GM12872 (cell line): Measurements from ENCODE around the gene GLRX5.
A peak's percentile ranks its signal among the peaks of the same experiment; 100 is the strongest.

Source experiments
- TF ChIP-seq, protein P1 (sequence below): IDR thresholded peaks from 3 replicates; pipeline ENCODE4 v1.5.1; 2011; ENCODE audit warnings: low read depth, mild to moderate bottlenecking, low read length, moderate library complexity; ENCODE audit not compliant: insufficient read depth

The GLRX5 gene

DNA sequence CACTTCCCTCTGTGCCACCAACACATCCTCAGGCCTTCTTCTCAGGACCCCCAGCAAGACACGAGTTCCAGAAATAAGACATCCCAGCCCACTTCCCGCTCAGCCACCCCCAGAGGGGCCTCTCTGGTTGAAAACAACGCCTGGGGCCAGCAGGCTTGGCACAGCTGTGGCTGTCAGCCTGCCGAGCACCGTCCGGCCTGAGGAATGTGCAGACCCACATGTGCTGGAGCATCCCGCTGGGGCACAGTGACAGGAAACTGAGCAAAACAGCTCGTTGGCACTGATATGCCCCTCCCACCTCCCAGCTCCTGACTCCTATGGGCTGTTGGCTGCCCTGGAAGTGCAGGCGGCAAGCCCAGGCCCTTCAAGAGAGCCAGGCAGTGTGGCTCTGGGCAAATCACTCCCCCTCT, 19.8 kb upstream of the GLRX5 start:
- TF ChIP-seq, protein P1, sequence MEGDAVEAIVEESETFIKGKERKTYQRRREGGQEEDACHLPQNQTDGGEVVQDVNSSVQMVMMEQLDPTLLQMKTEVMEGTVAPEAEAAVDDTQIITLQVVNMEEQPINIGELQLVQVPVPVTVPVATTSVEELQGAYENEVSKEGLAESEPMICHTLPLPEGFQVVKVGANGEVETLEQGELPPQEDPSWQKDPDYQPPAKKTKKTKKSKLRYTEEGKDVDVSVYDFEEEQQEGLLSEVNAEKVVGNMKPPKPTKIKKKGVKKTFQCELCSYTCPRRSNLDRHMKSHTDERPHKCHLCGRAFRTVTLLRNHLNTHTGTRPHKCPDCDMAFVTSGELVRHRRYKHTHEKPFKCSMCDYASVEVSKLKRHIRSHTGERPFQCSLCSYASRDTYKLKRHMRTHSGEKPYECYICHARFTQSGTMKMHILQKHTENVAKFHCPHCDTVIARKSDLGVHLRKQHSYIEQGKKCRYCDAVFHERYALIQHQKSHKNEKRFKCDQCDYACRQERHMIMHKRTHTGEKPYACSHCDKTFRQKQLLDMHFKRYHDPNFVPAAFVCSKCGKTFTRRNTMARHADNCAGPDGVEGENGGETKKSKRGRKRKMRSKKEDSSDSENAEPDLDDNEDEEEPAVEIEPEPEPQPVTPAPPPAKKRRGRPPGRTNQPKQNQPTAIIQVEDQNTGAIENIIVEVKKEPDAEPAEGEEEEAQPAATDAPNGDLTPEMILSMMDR: no peak

GRCh38 chr14:95515596-95516552, 19.0 kb upstream of the GLRX5 start:
- TF ChIP-seq, protein P1: peak; percentile 58

DNA sequence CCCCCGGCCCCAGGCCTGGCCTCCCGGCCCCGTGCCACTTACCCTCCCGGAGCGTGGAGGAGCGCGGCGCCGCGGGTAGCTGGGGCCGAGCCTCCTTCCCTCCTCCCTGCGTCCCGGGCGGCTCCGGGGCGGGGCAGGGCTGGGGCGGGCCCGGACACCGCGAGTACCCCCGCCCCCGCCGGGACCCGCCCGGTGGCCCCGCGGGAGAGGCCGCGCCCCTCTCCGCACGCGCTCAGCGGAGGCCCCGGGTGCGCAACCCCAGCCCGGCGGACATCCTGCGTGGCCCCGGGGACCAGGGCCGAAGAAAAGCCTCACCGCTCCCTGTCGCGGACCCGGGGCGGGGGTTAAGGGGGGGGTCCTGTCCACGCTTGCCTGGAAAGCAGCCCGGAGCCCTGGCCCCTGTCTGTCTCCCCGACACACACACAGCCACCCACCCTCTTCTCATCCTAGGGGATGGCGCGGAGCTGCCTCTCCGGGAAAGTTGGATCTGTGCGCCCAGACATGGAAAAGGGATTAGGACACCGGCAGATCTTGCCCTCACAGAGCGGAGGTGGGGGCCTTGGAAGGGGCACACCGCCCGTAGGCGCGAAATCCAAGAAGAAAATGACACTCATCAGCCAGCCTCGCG, 18.2 kb upstream of the GLRX5 start, which contains the start of gene SYNE3:
TSS of gene SYNE3 (minus strand) at position 97 of the 628 bp plus-strand sequence. CDS start 40,829 bp downstream, outside the sequence.
- TF ChIP-seq, protein P1: no peak

DNA sequence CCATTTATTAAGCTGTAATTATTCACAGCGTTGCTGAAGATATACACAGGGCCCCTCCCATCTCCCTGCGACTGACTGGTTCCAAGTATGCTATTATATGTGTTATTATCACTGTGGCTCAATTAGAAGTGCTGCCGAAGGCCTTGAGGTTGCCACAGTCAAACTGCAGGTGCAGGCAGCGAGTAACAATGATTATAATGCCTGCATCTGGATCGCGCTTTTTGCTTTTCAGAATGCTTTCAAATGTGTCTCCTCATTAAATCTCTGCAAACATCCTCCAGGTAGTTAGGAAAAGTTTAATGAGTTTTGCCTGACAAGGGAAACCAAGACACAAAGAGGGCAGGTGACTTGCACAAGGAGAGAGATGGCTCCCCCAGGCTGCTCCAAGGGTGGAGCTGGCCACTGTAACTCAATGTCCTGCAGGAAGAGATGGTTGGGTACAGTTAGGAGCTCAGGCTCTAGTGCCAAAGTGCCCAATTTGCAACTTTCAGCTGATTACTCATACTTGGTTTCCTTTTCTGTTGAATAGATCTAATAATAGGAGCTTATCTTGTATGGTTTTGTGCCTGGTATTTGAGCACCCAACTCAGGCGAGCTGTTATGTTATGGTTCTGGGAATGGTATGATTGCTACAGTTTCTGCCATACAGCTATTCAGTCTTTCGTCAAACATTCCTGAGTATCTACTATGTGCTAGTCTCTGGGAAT, 16.7 kb upstream of the GLRX5 start:
- TF ChIP-seq, protein P1: no peak

- TF ChIP-seq, protein P1: no peak
Measured at GRCh38 chr14:95519699-95520098, 15.2 kb upstream of the GLRX5 start.

GRCh38 chr14:95520346-95520745, 14.5 kb upstream of the GLRX5 start:
- TF ChIP-seq, protein P1: no peak

- TF ChIP-seq, protein P1: no peak
Measured at GRCh38 chr14:95521001-95521400, 13.8 kb upstream of the GLRX5 start.
